Testis (tissue), 2 donors: ENCODE measurements around the gene GAS1.

ENCODE experiments used
- POLR2A ChIP-seq: fragments of 450-650 bp; IDR thresholded peaks from one replicate; pipeline ENCODE4 v1.6.1; 2017; ENCODE audit warnings: antibody characterized with exemption, mild to moderate bottlenecking, moderate library complexity
- TF ChIP-seq, protein P1 (sequence below), 3 experiments: fragments of 450-650 bp in 2 of 3; fragments of 200-600 bp in 1 of 3; sonication (generic) in 1 of 3; IDR thresholded peaks; one replicate each; pipeline ENCODE4 v1.5.1; 2016 to 2019; ENCODE audit warnings: antibody characterized with exemption in 3 of 3, mild to moderate bottlenecking in 2 of 3, moderate library complexity in 1 of 3

DNA sequence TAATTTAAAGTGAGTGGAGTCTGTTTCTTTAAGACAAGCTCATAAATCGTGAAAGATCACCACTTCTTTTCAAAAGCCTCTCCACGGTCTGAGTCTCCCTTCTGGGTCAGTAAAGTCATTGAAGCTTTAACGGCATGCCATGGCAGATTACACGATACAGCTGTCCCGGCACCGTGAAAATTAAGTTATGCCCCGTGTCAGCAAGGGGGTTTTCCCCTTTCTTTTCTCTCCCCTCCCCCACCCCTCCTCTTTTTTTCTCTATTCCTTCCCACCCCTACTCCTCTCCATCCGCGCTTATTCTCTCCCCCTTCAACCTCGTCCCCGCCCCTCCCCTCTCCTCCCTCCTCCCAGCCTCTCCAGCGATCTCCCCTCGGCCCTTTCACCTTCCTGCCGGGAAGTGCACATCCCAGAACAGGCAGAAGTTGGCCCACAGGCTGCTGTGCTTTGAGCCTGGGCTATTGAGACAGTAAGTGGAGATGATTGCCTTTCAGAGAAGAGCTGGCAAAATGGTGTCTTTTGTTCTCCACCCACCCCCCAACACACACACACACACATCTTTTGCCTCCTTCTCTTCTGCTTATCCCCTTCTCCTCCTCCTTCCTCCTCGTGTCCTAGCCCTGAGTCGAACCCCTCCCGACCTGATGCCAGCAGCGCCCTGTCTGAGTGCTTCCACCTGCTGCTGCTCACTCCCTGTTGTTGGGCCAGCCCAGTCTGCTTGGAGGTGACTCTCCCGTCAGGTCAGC is 44.1 kb downstream of the GAS1 start:
- TF ChIP-seq, protein P1, sequence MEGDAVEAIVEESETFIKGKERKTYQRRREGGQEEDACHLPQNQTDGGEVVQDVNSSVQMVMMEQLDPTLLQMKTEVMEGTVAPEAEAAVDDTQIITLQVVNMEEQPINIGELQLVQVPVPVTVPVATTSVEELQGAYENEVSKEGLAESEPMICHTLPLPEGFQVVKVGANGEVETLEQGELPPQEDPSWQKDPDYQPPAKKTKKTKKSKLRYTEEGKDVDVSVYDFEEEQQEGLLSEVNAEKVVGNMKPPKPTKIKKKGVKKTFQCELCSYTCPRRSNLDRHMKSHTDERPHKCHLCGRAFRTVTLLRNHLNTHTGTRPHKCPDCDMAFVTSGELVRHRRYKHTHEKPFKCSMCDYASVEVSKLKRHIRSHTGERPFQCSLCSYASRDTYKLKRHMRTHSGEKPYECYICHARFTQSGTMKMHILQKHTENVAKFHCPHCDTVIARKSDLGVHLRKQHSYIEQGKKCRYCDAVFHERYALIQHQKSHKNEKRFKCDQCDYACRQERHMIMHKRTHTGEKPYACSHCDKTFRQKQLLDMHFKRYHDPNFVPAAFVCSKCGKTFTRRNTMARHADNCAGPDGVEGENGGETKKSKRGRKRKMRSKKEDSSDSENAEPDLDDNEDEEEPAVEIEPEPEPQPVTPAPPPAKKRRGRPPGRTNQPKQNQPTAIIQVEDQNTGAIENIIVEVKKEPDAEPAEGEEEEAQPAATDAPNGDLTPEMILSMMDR (IDR thresholded peaks at IDR 0.05): no peak
- no peak for TF ChIP-seq POLR2A
